ENCODE measurements around the gene ZC3H13.

ZC3H13 gene, protein sequence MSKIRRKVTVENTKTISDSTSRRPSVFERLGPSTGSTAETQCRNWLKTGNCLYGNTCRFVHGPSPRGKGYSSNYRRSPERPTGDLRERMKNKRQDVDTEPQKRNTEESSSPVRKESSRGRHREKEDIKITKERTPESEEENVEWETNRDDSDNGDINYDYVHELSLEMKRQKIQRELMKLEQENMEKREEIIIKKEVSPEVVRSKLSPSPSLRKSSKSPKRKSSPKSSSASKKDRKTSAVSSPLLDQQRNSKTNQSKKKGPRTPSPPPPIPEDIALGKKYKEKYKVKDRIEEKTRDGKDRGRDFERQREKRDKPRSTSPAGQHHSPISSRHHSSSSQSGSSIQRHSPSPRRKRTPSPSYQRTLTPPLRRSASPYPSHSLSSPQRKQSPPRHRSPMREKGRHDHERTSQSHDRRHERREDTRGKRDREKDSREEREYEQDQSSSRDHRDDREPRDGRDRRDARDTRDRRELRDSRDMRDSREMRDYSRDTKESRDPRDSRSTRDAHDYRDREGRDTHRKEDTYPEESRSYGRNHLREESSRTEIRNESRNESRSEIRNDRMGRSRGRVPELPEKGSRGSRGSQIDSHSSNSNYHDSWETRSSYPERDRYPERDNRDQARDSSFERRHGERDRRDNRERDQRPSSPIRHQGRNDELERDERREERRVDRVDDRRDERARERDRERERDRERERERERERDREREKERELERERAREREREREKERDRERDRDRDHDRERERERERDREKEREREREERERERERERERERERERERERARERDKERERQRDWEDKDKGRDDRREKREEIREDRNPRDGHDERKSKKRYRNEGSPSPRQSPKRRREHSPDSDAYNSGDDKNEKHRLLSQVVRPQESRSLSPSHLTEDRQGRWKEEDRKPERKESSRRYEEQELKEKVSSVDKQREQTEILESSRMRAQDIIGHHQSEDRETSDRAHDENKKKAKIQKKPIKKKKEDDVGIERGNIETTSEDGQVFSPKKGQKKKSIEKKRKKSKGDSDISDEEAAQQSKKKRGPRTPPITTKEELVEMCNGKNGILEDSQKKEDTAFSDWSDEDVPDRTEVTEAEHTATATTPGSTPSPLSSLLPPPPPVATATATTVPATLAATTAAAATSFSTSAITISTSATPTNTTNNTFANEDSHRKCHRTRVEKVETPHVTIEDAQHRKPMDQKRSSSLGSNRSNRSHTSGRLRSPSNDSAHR (N-terminal part only)

DNA sequence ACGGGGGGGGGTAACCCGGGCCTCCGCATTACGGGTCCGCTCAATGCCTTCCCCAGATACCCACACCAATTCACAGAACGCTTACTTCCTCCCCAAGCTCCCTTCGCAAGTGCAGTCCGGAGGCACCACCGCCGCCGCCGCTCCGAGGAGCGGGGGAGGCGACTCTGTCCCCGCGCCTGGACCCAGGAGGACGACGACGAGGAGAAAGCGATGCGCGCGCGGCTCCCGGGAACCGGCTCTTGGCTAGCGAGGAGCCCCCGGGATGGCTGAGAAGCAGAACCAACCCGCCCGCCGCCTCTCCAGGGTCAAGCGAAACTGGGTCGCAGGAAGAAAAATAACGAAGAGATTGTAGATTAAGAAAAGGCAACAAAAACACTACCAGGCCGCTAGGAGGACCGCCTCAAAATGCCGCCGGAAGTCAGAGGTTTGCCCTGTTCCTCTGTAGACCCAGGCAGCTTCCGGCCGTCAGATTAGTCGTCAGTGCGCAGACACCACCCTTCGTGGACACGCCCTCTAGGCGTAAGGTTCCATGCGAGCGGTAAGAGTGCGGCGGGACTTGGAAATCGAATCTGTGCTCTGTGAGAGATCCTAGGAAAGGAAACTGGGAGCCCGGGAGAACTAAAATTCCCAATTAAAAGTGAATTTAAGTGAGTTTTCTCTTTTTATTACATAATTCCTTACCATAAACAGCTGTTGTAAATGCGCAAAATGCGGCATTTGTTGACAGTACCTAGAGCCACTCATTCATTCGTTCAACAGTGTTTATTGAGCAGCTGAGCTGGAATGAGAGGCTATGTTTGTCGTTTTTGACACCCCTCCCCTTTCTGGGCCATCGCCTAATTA is at the start of gene ZC3H13:
Gene ZC3H13, minus strand, starts transcription at position 428 of the 843 bp plus-strand sequence. CDS start 7,239 bp downstream, outside the sequence.
- DNase-seq (ENCODE audit: low read depth): peak; percentile 86

DNA sequence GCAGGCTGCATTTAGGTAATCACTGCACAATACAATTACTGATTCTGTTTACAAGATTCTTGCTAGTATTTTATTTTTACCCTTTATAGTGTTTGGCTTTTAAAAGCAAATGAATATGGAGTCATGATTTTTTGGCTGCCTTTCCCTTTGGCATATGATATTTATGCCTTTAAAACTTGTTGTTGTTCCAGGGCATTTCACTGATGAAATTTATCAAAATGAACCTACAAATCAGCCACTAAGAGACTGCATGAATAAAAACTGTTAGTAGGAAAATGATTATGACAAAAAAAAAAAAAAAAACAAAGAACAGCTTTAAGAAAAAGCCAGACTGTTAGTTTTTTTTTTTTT is 49.7 kb upstream of the ZC3H13 start:
- no peak for DNase-seq (ENCODE audit: low read depth)

DNA sequence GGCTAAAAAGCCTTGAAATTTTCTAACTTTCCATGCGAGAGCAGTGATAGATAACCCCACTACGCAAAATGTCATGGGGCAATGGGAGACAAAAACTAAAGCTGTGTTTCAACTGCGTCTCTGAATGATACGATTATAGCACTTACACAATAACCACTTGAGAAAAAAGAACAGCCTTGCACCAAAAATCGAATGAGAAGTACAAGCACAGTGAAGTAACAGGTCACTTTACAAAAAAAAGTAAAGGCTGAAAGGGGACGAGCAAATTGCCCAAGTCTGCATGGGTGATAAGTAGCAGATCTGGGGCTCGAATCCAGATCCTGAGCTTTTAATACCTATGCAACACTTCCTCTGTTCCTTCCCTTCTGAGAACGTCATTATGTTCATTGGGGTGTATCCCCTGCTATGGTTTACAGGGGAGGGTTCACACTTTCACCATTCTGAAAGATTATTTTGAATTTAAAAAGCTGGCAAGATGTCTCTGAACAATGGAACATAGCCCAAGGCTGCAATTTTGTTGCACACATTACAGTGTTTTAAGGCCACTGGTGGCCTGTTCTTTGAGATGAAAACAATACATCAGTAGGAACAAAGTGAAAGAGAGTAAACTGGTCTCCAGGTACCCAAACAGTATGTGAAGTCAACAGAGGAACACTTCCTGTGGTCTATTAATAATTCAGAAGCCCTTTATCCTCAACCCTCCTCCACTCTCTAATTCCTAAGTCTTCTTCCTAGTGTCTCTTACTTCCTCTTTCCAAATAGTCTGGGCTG is 49.1 kb upstream of the ZC3H13 start:
- no peak for DNase-seq (ENCODE audit: low read depth)

DNA sequence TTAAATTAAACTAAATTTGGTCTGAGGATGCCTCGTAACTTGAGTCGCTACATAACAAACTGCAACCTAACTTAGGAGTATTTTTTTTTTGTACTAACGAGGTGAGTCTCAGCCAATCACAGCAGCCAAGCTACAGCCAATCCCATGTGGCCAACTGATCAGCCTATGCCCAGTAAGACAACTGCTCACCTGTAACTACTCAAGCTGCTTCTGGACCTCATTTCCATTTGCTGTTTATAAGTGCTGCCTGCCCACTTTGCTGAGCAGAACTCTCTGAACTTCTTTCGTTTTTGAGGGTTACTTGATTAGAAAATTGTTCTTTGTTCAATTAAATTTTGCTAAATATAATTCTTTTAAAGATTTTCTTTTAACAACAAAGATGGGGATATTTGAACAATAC is 48.5 kb upstream of the ZC3H13 start:
- DNase-seq (ENCODE audit: low read depth): no peak

DNA sequence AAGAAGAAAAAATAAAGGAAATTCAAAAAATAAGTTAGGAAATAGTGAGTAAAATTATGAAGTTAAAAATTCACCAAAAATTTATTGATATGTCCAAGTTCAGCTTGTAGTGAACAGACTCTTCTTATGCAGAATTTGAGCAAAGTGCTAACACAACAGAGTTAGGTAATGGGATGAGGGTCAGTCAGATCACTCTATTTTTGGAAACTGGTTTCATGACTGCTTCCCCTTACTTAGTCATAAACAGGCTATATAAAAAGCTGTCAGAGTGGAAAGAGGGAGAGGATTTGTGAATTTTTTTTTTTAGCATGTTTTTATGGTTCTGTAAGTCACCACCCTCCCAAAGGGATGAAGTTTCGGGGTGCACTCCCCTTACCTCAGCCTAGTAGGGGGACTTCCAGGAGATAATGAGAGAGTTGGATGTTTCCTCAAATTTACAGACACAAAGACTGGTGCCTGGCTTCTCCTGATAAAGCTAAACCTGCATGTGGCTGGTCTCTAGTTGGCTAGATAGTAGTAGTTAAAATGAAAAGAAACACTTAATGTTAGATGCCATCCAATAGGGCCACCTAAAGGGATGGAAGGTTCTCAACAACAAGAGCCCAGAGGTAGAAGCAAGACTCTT is 47.8 kb upstream of the ZC3H13 start:
- no peak for DNase-seq (ENCODE audit: low read depth)

DNA sequence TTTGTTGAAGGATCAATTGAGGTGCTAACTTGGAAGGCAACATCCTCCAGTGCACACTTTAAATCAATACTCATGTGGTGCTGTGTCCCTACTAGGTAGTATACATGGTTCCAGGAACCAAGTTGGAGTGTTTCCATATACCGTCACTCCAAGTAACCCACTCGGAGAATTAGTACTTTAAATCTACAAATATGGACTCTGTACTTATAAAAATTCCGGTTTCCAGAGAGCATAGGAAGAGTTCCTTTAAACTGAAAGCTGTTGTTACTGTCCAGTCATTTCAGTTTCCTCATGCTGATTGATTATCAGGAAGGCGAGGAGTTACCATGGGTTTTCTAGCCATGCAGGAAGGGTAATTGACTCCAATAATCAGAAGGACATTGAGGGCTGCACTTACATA is 45.1 kb upstream of the ZC3H13 start:
- DNase-seq (ENCODE audit: low read depth): no peak

DNA sequence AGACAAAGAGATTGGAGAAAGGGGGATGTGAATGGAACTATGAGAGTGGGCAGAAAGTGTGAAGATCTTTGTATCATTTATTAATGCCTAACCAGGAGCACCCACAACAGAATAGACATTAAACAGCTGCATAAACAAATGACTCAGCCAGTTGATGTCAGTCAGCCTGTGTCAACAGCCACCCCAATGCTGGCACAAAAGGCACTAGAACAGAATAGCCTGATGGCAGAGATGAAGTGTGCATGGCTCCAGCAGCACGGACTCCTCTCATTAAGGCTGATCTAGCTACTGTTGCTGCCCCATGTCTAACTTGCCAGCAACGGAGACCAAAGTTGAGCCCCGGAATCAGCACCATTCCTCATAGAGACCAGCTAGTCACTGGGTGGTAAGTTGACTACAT is 44.5 kb upstream of the ZC3H13 start:
- no peak for DNase-seq (ENCODE audit: low read depth)

DNA sequence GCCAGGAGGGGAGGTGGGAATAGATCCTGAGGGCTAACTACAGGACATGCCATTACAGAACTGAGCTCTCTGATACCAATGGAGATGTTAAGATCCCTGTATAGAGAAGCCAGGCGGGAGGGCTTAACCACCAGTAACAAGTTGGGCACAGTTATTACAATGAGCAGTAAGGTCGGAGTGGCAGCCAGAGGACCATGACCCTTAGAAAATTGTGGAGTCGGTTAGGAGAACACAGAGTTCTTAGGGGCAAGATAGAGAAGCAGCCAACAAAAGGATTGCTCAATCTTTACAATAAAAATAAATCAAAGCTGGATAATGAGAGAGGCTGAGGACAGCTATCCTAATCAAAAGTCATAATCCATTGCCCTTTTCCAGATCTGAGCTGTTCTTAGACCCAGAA is 41.9 kb upstream of the ZC3H13 start:
- DNase-seq (ENCODE audit: low read depth): no peak

DNA sequence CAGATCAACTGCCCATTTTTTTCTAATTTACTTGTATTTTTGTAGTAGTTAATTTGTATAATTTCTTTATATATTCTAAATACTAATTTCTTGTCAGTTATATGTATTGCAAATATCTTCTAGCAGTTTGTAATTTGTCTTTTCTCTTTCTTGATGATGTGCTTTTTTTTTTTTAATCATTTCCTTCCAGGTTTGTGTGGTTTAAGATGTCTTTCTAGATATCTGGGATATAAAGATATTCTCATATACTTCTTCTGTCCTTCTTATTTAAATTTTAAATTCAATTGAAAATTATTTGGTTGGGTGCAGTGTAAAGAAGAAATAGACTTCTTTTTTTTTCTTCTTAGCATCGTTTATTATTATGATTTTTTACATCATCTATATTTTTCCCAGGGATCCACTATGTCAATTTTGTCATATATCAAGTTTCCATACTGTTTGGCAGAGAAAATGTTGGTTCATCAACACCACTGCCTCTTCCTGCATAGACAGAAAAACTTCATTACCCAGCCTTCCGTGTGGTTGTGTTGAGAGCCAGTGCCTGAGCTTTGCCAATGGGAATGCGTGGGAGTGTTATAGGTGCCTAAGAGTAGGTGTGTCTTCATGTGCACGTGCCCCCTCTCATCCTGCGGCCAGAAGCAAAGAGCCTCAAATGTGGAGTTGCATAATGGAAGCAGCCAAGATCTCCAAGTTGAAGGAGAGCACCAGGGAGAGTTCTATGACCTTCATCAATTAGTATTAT is 36.4 kb upstream of the ZC3H13 start:
- no peak for DNase-seq (ENCODE audit: low read depth)

DNA sequence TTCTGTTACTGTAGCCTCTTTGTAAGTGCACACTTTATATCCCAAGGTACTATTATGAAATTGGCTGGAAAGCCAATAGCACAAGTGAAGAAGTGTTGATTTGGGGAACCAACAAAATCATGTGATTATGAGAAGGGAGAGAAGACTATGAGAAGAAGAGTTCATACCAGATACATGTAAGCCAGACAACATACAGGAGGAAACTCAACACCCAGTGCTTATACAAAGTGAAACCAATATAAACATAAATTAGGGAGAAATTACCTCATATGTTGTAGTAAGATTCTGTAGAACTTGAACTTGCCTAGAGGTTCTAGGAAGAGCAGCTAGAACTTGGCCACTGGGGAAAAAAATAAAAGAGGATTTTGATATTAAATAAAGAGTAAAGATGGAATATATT is 34.9 kb upstream of the ZC3H13 start:
- DNase-seq (ENCODE audit: low read depth): no peak

DNA sequence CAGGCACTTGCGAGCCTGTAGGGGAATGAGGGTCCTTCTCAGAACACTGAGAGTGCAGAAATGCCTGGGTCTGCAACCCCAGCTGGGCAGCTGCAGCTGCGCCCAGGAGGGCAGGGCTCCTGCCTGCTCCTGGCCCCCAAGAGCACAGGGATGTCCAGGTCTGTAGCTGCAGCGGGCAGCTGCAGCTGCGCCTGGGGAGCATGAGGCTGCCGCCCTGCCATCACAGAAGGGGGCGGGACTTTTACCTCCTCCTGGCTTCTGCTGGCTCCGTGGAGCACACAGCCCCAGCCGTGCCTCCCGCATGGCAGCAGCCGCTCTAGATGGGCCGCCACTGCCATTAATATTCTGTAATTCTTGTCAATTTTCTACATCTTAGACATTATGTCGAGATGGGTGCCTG is 34.4 kb upstream of the ZC3H13 start:
- DNase-seq (ENCODE audit: low read depth): no peak

DNA sequence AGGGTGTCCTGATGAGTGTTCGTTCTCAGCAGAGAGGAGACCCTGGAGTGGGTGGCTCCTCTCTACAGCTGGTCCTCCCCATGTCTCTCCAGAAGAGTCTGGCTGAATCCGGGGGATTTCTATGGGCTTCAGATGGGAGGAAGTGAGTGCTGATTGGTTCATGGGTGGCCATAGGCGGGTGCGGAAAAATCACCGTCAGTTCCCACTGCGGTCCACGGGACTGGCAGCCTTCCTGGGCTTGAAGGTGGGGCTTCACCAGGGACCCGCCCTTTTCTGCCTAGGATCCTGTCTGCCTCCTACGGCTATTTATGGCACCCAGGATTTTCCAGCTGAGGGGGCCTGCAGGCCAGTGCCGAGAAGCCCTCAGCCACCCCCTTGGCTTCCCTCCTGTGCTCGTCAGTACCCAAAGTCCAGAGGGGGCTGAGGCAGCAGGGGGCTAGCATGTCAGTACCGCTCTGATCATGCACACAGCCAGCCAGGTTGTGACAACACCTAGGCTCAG is 33.9 kb upstream of the ZC3H13 start:
- DNase-seq (ENCODE audit: low read depth): no peak

DNA sequence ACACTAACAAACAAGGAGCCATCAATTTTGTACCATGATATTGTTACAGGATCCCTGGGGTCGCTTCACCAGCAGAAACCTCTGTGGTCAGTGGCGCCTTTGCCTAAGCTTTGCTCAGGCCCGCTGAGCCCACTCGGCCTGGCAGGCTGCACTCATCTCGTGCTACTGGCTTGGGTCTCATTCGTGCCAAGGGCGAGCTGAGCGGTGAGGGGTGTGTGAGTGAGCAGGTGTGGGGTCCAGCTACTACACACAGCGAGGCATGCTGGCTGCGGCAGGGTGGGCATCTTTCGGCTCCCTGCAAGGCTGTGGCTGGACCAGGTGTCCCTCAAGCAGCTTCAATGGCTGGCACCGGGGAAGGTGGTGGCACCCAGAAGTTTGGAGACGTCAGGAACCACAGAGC is 33.2 kb upstream of the ZC3H13 start:
- DNase-seq (ENCODE audit: low read depth): no peak

DNA sequence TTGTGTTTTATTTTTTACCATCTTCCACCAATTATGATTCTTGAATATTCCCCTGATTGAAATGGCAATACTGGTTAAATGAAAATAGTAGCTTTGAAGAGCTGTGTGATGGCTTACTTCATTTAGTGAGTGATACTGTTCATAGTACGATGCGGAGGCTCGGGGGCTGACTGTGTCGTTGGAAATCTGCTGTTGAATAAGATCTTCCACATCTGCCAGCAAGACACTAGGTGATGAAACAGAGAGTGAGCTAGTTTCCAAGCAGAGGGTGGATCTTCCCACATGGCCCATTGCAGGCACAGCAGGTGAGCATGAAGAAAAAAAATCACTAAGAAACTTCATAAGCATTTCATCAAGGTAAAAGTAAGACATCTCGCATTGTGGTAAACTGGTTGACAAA is 29.8 kb upstream of the ZC3H13 start:
- DNase-seq (ENCODE audit: low read depth): no peak

DNA sequence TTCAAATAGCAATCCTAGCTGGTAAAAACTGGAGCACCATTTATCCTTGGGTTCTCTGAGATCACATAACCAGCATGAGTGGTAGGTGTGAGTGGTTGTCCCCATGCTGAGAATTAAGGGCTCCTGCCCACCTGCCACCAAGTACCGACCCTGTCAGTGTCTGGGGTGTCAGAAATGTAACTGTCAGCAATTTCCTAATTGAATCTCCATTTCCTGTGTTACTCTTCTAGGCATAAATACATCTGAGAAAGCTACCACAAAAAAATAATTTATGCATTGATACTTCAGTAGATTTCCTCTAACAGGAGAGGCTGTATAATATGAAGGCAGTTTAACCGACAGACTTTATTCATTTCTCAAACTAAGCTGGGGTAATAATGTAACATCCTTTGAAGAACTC is 27.2 kb upstream of the ZC3H13 start:
- no peak for DNase-seq (ENCODE audit: low read depth)

DNA sequence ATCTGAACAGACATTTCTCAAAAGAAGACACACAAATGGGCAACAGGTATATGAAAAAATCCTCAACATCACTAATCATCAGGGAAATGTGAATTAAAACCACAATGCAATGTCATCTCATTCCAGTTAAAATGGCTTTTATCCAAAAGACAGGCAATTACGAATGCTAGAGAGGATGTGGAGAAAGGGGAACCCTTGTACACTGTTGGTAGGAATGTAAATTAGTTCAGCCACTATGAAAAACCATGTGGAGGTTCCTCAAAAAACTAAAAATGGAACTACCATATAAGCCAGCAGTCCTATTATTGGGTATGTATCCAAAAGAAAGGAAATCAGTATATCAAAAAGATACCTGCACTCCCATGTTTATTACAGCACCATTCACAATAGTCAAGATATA is 24.7 kb upstream of the ZC3H13 start:
- DNase-seq (ENCODE audit: low read depth): no peak

DNA sequence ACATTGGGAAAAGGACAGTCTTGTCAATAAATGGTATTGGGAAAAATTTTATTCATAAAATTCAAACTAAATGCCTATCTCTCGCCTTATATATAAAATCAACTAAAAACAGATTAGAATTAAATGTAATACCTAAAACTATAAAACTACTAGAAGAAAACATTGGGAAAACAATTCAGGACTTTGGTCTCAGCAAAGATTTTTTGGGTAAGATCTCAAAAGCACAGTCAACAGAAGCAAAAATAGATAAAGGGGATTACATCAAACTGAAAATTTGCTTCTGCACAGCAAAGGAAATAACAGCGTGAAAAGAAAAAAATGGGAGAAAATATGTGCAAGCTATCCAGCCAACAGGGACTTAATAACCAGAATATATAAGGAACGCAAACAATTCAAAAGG is 24.3 kb upstream of the ZC3H13 start:
- DNase-seq (ENCODE audit: low read depth): no peak

DNA sequence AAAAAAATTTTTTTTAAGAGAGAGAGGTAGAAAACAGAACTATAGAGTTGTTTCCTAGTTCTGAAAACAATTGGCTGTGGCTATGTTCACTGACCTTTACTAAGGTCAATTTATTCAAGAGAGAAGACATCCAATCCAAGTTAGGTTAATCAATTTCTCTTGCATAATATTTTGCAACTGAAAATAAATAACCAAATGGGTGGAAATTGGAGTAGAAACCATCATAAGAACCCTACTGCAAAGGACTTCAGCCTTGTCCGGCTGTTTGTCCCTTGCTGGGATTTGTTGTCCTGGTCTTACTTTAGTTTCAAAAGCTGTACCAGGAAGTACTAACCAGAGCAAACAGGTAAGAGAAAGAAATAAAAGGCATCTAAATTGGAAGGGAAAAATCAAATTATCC is 23.3 kb upstream of the ZC3H13 start:
- DNase-seq (ENCODE audit: low read depth): no peak

DNA sequence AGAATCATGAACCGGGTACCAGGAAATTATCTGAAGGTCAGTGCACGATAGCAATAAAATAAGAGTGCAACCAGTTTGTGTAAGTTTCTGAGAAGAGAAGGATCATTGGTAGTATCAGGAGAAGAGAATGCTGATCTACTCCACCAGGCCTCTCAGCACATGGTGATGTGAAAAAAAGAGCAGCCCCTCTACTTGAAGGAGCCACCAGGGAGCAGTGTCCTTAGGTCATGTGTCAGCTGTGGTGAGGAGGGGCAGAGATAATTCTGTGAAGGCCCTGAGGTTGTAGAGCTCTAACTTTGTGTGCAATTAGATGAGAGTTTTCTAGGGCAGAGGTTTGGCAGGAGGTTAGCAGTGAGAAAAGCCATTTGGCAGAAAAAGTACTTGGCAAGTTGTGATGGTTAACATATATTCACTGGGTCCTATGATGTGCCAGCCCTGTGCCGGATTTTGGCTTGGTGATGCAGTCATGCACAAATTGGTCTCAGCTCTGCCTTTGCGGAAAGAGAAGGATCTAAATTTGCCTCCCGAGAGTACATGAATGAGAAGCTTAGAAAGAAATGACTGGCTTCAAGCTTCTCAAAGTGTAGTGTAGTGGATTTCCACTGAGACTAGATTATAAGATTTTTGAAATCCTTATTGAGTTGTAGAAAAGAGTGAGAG is 19.2 kb upstream of the ZC3H13 start:
- DNase-seq (ENCODE audit: low read depth): no peak

Data from activated T-helper 1 cell treated with Interleukin-2 at 50 U/mL for 16 hours (primary cell).